Ishikawa (cell line): ENCODE results near the gene CCDC137.

ENCODE experiments used
- EGR1 ChIP-seq: IDR thresholded peaks from 2 replicates; pipeline ENCODE4 v1.6.1; 2012
- EP300 ChIP-seq: IDR thresholded peaks from 2 replicates; pipeline ENCODE4 v1.6.1; 2012; ENCODE audit warnings: borderline replicate concordance
- FOXM1 ChIP-seq: IDR thresholded peaks from 2 replicates; pipeline ENCODE4 v1.6.1; 2012; ENCODE audit warnings: low read depth, borderline replicate concordance
- MAX ChIP-seq: IDR thresholded peaks from 2 replicates; pipeline ENCODE4 v1.6.1; 2012
- NFIC ChIP-seq: IDR thresholded peaks from 2 replicates; pipeline ENCODE4 v1.6.1; 2012
- RAD21 ChIP-seq: IDR thresholded peaks from 2 replicates; pipeline ENCODE4 v1.6.1; 2012; ENCODE audit warnings: low read depth
- TAF1 ChIP-seq: IDR thresholded peaks from 2 replicates; pipeline ENCODE4 v1.6.1; 2012; ENCODE audit warnings: low read depth, mild to moderate bottlenecking
- USF1 ChIP-seq: IDR thresholded peaks from 2 replicates; pipeline ENCODE4 v1.6.1; 2012
- YY1 ChIP-seq: IDR thresholded peaks from 2 replicates; pipeline ENCODE4 v1.6.1; 2012; ENCODE audit warnings: low read depth

- TF ChIP-seq RAD21 (no peak), MAX (no peak), EP300 (no peak), NFIC (no peak), YY1 (no peak), EGR1 (no peak), TAF1 (no peak), FOXM1 (no peak), USF1 (no peak)
Observed at GRCh38 chr17:81630274-81630673, 36.3 kb upstream of the CCDC137 start.
